ENCODE measurements around the gene TMEM183A. TPM values are rescaled to one million over a fixed set of nuclear protein-coding genes. Genes with fewer than 3 reads are reported as not detected.

The TMEM183A gene
- total and polyA plus RNA-seq, 2 experiments from 2014 or later, result 65.2 to 78.8 TPM

GRCh38 chr1:202964791-202965410, 42.3 kb upstream of the TMEM183A start:
- Histone ChIP-seq H3K36me3 (replicated peaks; ENCODE audit: insufficient read depth, low read depth) (no peaks in the 10 kb centered on the region), H4K20me1 (ENCODE audit: insufficient read depth, poor library complexity, severe bottlenecking) (no peaks in the 10 kb centered on the region), H3K9me2 (replicated peaks; ENCODE audit: insufficient read depth) (no peaks in the 10 kb centered on the region), H3K27me3 (no peaks in the 10 kb centered on the region), H3K27ac (peak overlapping the region; percentile 32), H3K9me3 (ENCODE audit: low read depth) (no peaks in the 10 kb centered on the region), H3K4me3 (no peak overlapping the region), H2AFZ (no peak overlapping the region), H3K79me2 (no peaks in the 10 kb centered on the region), H3K4me2 (no peak overlapping the region), H3K4me1 (ENCODE audit: insufficient read depth) (peaks cover 9% of the 10 kb centered on the region)
- WGBS (ENCODE audit: low lambda C conversion rate, missing lambda C conversion rate), result 92% methylated on average over 6 of the region's 6 CpGs
- no peak for TF ChIP-seq EZH2phosphoT487 (IDR thresholded peaks at IDR 0.05; ENCODE audit: low read depth, severe bottlenecking, unreplicated experiment)
- DNase-seq (ENCODE audit: low spot score), result no peak

- WGBS (ENCODE audit: low lambda C conversion rate, missing lambda C conversion rate), result 80% methylated on average over 3 of the region's 3 CpGs
- peak overlapping the region; percentile 83 for H3K27ac ChIP-seq
- H3K4me3 ChIP-seq, result no peak overlapping the region
These were observed 41.8 kb upstream of the TMEM183A start for GRCh38 chr1:202965422-202965821.

GRCh38 chr1:202966006-202966898, 40.9 kb upstream of the TMEM183A start:
- WGBS (ENCODE audit: low lambda C conversion rate, missing lambda C conversion rate), result 48% methylated on average over 18 of the region's 18 CpGs
- DNase-seq (ENCODE audit: low spot score), result no peak

More at GRCh38 chr1:202965422-202965821, 41.8 kb upstream of the TMEM183A start:
- Histone ChIP-seq H4K20me1 (ENCODE audit: insufficient read depth, poor library complexity, severe bottlenecking) (no peaks in the 10 kb centered on the region), H3K27me3 (no peaks in the 10 kb centered on the region), H3K36me3 (replicated peaks; ENCODE audit: insufficient read depth, low read depth) (no peaks in the 10 kb centered on the region), H3K4me1 (ENCODE audit: insufficient read depth) (peaks cover 9% of the 10 kb centered on the region), H3K9me3 (ENCODE audit: low read depth) (no peaks in the 10 kb centered on the region), H3K79me2 (no peaks in the 10 kb centered on the region), H2AFZ (no peak overlapping the region), H3K9me2 (replicated peaks; ENCODE audit: insufficient read depth) (no peaks in the 10 kb centered on the region), H3K4me2 (peak overlapping the region; percentile 89)
- TF ChIP-seq CTCF (IDR thresholded peaks at IDR 0.05; ENCODE audit: poor library complexity) (no peak), EZH2 (IDR thresholded peaks at IDR 0.05; ENCODE audit: borderline replicate concordance) (no peak), EZH2phosphoT487 (IDR thresholded peaks at IDR 0.05; ENCODE audit: low read depth, severe bottlenecking, unreplicated experiment) (no peak)
- DNase-seq (ENCODE audit: low spot score), result no peak

More at GRCh38 chr1:202966006-202966898, 40.9 kb upstream of the TMEM183A start:
- Histone ChIP-seq H3K4me2 (peak overlapping the region; percentile 89), H3K9me2 (replicated peaks; ENCODE audit: insufficient read depth) (no peaks in the 10 kb centered on the region), H3K27ac (peak overlapping the region; percentile 83), H3K27me3 (no peaks in the 10 kb centered on the region), H4K20me1 (ENCODE audit: insufficient read depth, poor library complexity, severe bottlenecking) (no peaks in the 10 kb centered on the region), H2AFZ (peak overlapping the region; percentile 96), H3K36me3 (replicated peaks; ENCODE audit: insufficient read depth, low read depth) (no peaks in the 10 kb centered on the region), H3K79me2 (no peaks in the 10 kb centered on the region), H3K4me1 (ENCODE audit: insufficient read depth) (peaks cover 9% of the 10 kb centered on the region), H3K9me3 (ENCODE audit: low read depth) (no peaks in the 10 kb centered on the region), H3K4me3 (peak overlapping the region; percentile 84)
- no peak for TF ChIP-seq EZH2phosphoT487 (IDR thresholded peaks at IDR 0.05; ENCODE audit: low read depth, severe bottlenecking, unreplicated experiment)
- no peak for TF ChIP-seq EZH2 (IDR thresholded peaks at IDR 0.05; ENCODE audit: borderline replicate concordance)
- TF ChIP-seq CTCF (IDR thresholded peaks at IDR 0.05; ENCODE audit: poor library complexity), result no peak
